Ishikawa (cell line): ENCODE measurements around the gene DDX54.

Experiments used
- CEBPB ChIP-seq: IDR thresholded peaks from 2 replicates; pipeline ENCODE4 v1.6.1; 2012
- CREB1 ChIP-seq: IDR thresholded peaks from 2 replicates; pipeline ENCODE4 v1.6.1; 2012; ENCODE audit warnings: low read depth
- EGR1 ChIP-seq: IDR thresholded peaks from 2 replicates; pipeline ENCODE4 v1.6.1; 2012
- EP300 ChIP-seq: IDR thresholded peaks from 2 replicates; pipeline ENCODE4 v1.6.1; 2012; ENCODE audit warnings: borderline replicate concordance
- FOXM1 ChIP-seq: IDR thresholded peaks from 2 replicates; pipeline ENCODE4 v1.6.1; 2012; ENCODE audit warnings: low read depth, borderline replicate concordance
- MAX ChIP-seq: IDR thresholded peaks from 2 replicates; pipeline ENCODE4 v1.6.1; 2012
- NFIC ChIP-seq: IDR thresholded peaks from 2 replicates; pipeline ENCODE4 v1.6.1; 2012
- RAD21 ChIP-seq: IDR thresholded peaks from 2 replicates; pipeline ENCODE4 v1.6.1; 2012; ENCODE audit warnings: low read depth
- REST ChIP-seq: IDR thresholded peaks from 2 replicates; pipeline ENCODE4 v1.6.1; 2012; ENCODE audit warnings: low read depth, mild to moderate bottlenecking
- TAF1 ChIP-seq: IDR thresholded peaks from 2 replicates; pipeline ENCODE4 v1.6.1; 2012; ENCODE audit warnings: low read depth, mild to moderate bottlenecking
- TCF12 ChIP-seq: IDR thresholded peaks from 2 replicates; pipeline ENCODE4 v1.6.1; 2012; ENCODE audit warnings: low read depth
- TEAD4 ChIP-seq: IDR thresholded peaks from 2 replicates; pipeline ENCODE4 v1.6.1; 2012
- YY1 ChIP-seq: IDR thresholded peaks from 2 replicates; pipeline ENCODE4 v1.6.1; 2012; ENCODE audit warnings: low read depth
- ZBTB7A ChIP-seq: IDR thresholded peaks from 2 replicates; pipeline ENCODE4 v1.6.1; 2012; ENCODE audit warnings: low read depth
- TF ChIP-seq, protein P1 (sequence below): IDR thresholded peaks from 2 replicates; pipeline ENCODE4 v1.6.1; 2012

The DDX54 gene

DNA sequence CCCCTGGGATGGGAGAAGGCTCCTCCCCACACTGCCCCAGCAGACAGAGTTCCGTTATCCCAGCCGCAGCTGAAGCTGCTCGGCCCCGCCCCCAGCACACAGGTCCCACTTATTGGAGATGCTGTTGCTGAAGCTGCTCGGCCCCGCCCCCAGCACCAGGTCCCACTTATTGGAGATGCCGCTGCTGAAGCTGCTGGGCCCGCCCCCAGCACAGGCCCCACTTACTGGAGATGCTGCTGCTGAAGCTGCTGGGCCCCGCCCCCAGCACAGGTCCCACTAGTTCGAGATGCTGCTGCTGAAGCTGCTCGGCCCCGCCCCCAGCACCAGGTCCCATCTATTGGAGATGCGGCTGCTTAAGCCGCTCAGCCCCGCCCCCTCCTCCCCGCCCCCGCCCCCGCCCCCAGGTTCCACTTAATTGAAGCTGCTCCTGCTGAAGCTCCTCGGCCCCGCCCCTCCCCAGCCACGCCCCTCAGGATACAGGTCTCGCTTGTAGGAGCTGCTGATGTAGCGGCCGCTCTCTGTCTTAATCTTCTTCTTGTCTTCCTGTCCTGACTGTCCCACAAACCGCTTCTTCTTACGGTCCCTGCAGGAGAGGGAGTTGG, 23.8 kb downstream of the DDX54 start:
- TF ChIP-seq EGR1 (no peak), ZBTB7A (no peak), CREB1 (no peak), YY1 (no peak), NFIC (no peak), FOXM1 (no peak), REST (no peak), RAD21 (no peak), TEAD4 (no peak), CEBPB (no peak), TCF12 (no peak), MAX (no peak)
- TF ChIP-seq, protein P1, sequence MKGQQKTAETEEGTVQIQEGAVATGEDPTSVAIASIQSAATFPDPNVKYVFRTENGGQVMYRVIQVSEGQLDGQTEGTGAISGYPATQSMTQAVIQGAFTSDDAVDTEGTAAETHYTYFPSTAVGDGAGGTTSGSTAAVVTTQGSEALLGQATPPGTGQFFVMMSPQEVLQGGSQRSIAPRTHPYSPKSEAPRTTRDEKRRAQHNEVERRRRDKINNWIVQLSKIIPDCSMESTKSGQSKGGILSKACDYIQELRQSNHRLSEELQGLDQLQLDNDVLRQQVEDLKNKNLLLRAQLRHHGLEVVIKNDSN = no peak

DNA sequence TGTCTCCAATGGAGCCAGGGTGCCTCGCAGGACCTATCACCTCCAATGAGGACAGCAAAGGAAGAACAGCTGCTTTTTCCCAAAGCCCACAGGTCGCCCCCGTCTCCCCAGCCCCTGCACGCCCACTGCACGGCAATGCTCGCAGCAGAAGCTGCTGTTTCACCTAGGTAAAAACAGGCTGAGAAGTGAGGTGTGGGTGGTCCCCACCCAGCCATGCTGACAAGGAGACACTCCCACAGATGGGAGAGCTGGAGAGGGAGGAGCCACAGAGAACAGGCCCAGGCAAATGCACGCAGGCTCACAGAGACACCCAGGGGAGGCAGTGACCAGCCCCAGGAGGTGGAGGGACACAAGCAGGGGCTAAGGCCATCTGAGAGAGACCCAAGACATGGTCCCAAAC, 25.3 kb downstream of the DDX54 start:
- TF ChIP-seq EP300 = no peak
- TF ChIP-seq MAX = no peak
- TF ChIP-seq REST = no peak
- no peak for TF ChIP-seq CREB1
- no peak for TF ChIP-seq TCF12
- TF ChIP-seq YY1 = no peak
- TF ChIP-seq NFIC = no peak

GRCh38 chr12:113158439-113159203, 26.7 kb downstream of the DDX54 start:
- TF ChIP-seq, protein P1 = no peak
- no peak for TF ChIP-seq RAD21
- no peak for TF ChIP-seq ZBTB7A

DNA sequence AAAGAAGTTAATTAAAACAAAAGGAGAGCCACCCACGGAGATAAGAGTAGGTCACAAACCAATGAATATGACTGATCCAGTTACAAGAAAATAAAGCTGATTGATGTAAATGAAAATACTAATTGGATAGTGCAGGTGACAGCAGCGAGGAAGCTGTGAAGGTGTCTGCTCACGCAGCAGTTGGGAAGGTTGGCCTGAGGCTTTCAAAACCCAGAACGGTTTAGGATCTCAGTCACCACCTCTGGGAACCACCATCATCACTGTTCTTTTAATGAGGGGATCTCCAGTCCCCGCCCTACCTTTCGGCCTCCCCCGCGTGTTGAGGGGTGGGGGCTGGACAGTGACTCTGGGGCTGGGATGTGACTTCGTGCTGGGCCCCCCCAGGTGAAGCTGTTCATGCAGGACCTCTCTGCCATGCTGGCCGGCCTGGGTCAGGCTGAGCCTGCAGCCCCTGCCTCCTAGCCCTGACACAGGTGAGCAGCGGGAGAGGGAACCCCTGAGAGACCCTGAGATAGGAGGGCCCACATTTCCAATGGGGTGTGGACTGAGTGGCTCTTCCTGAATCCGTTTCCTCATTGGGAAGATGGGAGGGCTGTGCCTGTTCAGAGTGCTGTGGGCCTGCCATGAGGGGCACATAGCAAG, 27.9 kb downstream of the DDX54 start:
- TF ChIP-seq REST = no peak
- no peak for TF ChIP-seq CEBPB
- TF ChIP-seq EGR1 = no peak
- TF ChIP-seq NFIC = no peak
- TF ChIP-seq TAF1 = no peak
- TF ChIP-seq, protein P1 = no peak
- TF ChIP-seq EP300 = no peak
- TF ChIP-seq TCF12 = no peak
- no peak for TF ChIP-seq ZBTB7A
- TF ChIP-seq TEAD4 = no peak
- TF ChIP-seq MAX = no peak
- no peak for TF ChIP-seq YY1
- TF ChIP-seq RAD21 = no peak
